ENCODE results near the gene COA4.

Gene COA4

GRCh38 chr11:73866586-73866996 is 10.1 kb downstream of the COA4 start:
- TF ChIP-seq PATZ1 (CRISPR knock-in tag; IDR thresholded peaks at IDR 0.05; ENCODE audit: borderline replicate concordance) (peak; percentile 45; the same call in 1 of the 2 replicates), TCF4 (CRISPR knock-in tag; IDR thresholded peaks at IDR 0.05; ENCODE audit: borderline replicate concordance) (no peak; the same call in 1 of the 2 replicates), ZC3H10 (CRISPR knock-in tag; IDR thresholded peaks at IDR 0.05) (peak; percentile 52; the same call in 1 of the 2 replicates), ESRRG (CRISPR knock-in tag; IDR thresholded peaks at IDR 0.05) (0 out of 2 replicates have a peak, but pooled peaks have one; percentile 76), ZFP3 (CRISPR knock-in tag; IDR thresholded peaks at IDR 0.05) (0 out of 2 replicates have a peak, but pooled peaks have one; percentile 32), GLIS3 (CRISPR knock-in tag; IDR thresholded peaks at IDR 0.05) (no peak), TSHZ2 (CRISPR knock-in tag; IDR thresholded peaks at IDR 0.05) (peak; percentile 73; the same call in 1 of the 2 replicates), ISL1 (CRISPR knock-in tag; IDR thresholded peaks at IDR 0.05) (peak; percentile 82)
- TF ChIP-seq, protein P1, sequence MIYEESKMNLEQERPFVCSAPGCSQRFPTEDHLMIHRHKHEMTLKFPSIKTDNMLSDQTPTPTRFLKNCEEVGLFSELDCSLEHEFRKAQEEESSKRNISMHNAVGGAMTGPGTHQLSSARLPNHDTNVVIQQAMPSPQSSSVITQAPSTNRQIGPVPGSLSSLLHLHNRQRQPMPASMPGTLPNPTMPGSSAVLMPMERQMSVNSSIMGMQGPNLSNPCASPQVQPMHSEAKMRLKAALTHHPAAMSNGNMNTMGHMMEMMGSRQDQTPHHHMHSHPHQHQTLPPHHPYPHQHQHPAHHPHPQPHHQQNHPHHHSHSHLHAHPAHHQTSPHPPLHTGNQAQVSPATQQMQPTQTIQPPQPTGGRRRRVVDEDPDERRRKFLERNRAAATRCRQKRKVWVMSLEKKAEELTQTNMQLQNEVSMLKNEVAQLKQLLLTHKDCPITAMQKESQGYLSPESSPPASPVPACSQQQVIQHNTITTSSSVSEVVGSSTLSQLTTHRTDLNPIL (CRISPR knock-in tag; IDR thresholded peaks at IDR 0.05; ENCODE audit: low read depth): peak; percentile 70
- peak; percentile 77 for ATAC-seq

DNA sequence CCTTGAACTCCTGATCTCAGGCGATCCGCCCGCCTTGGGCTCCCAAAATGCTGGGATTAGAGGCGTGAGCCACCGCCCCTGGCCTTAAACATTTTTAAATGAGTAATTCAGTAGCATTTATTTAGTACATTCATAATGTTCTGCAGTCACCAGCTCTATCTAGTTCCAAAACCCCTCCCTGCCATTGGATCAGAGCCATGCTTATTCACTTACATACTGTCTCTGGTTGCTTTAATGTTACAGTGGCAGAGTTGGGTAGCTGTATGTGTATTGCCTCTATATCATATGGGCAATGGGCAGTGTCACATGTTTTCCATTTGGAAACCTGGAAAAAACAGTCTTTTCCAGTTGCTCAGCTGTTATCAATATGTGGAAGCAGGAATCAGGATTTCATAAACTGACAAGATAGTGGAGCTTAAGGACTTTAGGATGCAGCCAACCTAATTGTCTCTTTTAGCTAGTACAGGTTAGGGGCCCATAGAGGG is 10.5 kb downstream of the COA4 start:
- ATAC-seq: peak; percentile 84

DNA sequence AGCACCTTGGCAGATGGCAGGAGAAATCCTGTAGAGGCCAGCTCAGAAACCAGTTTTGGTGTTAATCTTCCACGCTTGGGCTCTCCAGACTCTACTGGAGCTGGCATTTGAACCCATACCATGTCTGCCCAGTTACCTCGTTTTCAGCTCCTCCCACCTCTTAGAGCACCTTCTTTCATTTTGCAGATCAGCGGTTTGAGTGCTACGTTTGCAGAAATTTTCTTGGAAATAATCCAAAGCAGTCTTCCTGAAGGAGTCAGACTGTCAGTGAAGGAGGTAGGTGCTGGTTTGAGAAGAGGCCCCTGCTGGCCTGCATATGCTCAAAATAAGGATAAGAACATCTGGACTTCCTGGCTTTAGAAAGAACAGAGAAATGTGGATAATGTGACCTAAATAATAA is 13.7 kb downstream of the COA4 start:
- no peak for ATAC-seq
- TF ChIP-seq SNAI2 (CRISPR knock-in tag; IDR thresholded peaks at IDR 0.05) (no peak), ESRRG (CRISPR knock-in tag; IDR thresholded peaks at IDR 0.05) (no peak), CSRNP3 (CRISPR knock-in tag; IDR thresholded peaks at IDR 0.05) (no peak), TOX (CRISPR knock-in tag; IDR thresholded peaks at IDR 0.05; ENCODE audit: borderline replicate concordance) (no peak), ARNTL (CRISPR knock-in tag; IDR thresholded peaks at IDR 0.05; ENCODE audit: borderline replicate concordance, low read depth) (no peak), PATZ1 (CRISPR knock-in tag; IDR thresholded peaks at IDR 0.05; ENCODE audit: borderline replicate concordance) (no peak), RARB (CRISPR knock-in tag; IDR thresholded peaks at IDR 0.05) (no peak), TSHZ2 (CRISPR knock-in tag; IDR thresholded peaks at IDR 0.05) (no peak)

More for the DNA sequence above, 10.5 kb downstream of the COA4 start:
- TF ChIP-seq ARNTL (CRISPR knock-in tag; IDR thresholded peaks at IDR 0.05; ENCODE audit: borderline replicate concordance, low read depth) (no peak), TCF4 (CRISPR knock-in tag; IDR thresholded peaks at IDR 0.05; ENCODE audit: borderline replicate concordance) (peak; percentile 81), CSRNP3 (CRISPR knock-in tag; IDR thresholded peaks at IDR 0.05) (0 out of 2 replicates have a peak, but pooled peaks have one; percentile 10)
- TF ChIP-seq, protein P1 (CRISPR knock-in tag; IDR thresholded peaks at IDR 0.05; ENCODE audit: low read depth): no peak

Data from SK-N-SH treated with all-trans-retinoic acid at 6 μM for 48 hours (cell line).